Activated T-cell treated with anti-CD3 and anti-CD28 coated beads, Interleukin-2, amount 50 U/mL, for 1 hour (primary cell): ENCODE data around the gene FAM107B.

Experiments
- DNase-seq: peaks from one replicate; pipeline ENCODE4 v3.0.0-alpha.2; 2020

Gene FAM107B

GRCh38 chr10:14572811-14573210 lies 201.9 kb downstream of the FAM107B start:
- DNase-seq = no peak

GRCh38 chr10:14571866-14572507 lies 202.7 kb downstream of the FAM107B start:
- peak; percentile 69 for DNase-seq

GRCh38 chr10:14570800-14571199 lies 203.9 kb downstream of the FAM107B start:
- no peak for DNase-seq

GRCh38 chr10:14569274-14570060 lies 205.2 kb downstream of the FAM107B start:
- DNase-seq = no peak

- no peak for DNase-seq
These were observed 207.3 kb downstream of the FAM107B start for GRCh38 chr10:14567421-14567820.

GRCh38 chr10:14566498-14566897 lies 208.2 kb downstream of the FAM107B start:
- DNase-seq = no peak

GRCh38 chr10:14565199-14565598 lies 209.5 kb downstream of the FAM107B start:
- peak; percentile 21 for DNase-seq

GRCh38 chr10:14564268-14564744 lies 210.4 kb downstream of the FAM107B start:
- peak; percentile 18 for DNase-seq

- DNase-seq = no peak
These were observed 211.2 kb downstream of the FAM107B start for GRCh38 chr10:14563359-14563940.

- no peak for DNase-seq
These were observed 211.7 kb downstream of the FAM107B start for GRCh38 chr10:14563076-14563336.

GRCh38 chr10:14562218-14563075 lies 212.2 kb downstream of the FAM107B start:
- DNase-seq = no peak

- peak; percentile 41 for DNase-seq
These were observed 213.6 kb downstream of the FAM107B start for GRCh38 chr10:14560791-14561765.

- peak; percentile 55 for DNase-seq
These were observed 214.4 kb downstream of the FAM107B start for GRCh38 chr10:14560274-14560673.

GRCh38 chr10:14558025-14558424 lies 216.7 kb downstream of the FAM107B start:
- peak; percentile 16 for DNase-seq

GRCh38 chr10:14557567-14557966 lies 217.1 kb downstream of the FAM107B start:
- peak; percentile 17 for DNase-seq

GRCh38 chr10:14556285-14556956 lies 218.3 kb downstream of the FAM107B start:
- peak; percentile 42 for DNase-seq

- peak; percentile 18 for DNase-seq
These were observed 218.9 kb downstream of the FAM107B start for GRCh38 chr10:14555807-14556206.

GRCh38 chr10:14554491-14555205 lies 220.0 kb downstream of the FAM107B start:
- peak; percentile 15 for DNase-seq

- no peak for DNase-seq
These were observed 220.6 kb downstream of the FAM107B start for GRCh38 chr10:14554091-14554490.

- DNase-seq = no peak
These were observed 221.2 kb downstream of the FAM107B start for GRCh38 chr10:14553448-14553847.

- DNase-seq = no peak
These were observed 222.7 kb downstream of the FAM107B start for GRCh38 chr10:14552015-14552414.
